NCI-H2081 treated with DMSO at 0.1 percent for 48 hours (cell line): Measurements from ENCODE around the gene VKORC1L1.
"Not testable (repeated sequence)": the region's sequence is repeated elsewhere in the genome, so short reads cannot be mapped to it uniquely, and the experiment has no call there.

Source experiments
- DNase-seq: peaks from one replicate; lab custom pipeline; 2025; lab: John Stamatoyannopoulos, UW

The VKORC1L1 gene

DNA sequence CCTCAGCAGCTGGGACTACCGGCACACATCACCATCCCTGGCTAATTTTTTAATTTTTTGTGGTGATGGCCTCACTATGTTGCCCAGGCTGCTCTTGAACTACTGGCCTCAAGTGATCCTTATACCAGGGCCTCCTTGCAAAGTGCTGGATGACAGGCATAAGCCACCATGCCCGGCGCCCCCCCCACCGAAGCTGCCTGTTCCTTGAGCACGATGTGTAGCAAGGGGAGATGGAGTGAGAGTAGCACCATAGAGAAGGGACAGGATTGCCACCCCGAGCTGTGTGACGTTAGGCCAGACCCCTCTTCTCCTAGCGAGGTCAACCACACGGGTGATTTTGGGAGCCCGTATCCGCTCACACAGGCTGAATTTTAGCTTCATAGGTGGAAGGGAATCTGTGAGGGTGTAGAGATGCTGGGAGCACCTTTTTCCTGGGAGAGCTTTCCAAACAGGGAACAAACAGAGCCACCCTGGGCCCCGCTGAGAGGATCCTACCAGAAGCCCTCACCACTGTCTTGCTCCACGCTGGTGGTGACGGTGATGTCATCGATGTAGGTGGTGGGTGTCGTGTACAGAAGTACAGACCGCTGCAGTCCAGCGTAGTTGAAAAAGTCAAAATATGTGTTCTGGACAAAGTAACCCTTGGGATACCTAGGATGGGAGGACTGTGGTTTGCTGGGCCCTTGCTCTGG lies 106.2 kb downstream of the VKORC1L1 start:
- no peak for DNase-seq

DNA sequence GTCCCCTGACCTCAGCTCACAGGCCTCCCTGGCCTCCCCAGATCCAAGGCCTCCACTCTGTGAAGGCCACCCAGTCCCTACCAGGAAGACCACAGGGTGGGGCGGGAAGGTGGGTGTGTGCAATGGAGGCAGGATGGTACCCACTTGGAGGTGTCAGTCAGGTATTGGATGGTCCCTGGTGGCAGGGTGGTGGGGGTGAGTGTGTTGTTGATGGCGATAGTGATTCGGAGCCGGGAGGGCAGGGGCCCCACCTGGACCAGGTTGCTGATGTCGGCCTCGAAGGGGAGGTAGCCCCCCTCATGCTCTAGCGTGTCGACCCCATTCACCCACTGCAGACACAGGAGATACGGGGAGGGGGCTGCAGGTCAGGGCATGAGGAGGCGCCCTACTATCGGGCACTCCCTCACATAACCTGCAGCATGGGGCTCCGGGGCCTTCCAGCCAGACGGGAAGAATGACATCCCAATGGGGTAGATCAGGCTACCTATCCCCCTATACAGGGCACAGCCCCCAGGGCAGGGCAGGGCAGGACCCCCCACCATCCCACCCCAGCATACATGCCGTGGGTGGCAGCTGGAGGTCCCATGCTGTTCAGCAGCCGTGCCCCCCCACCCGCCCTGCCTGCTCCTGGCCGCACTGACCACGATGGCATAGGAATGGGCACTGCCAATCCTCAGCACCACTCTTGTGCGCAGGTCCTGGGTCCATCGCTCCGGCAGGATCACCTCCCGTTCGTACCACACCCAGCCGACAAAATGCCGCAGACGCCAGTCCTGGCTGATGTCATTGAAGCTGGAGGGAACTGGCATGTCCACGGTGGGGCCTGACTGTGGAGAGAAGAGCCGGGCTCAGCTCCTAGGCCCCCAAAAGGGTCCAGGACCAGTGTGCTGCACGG lies 107.0 kb downstream of the VKORC1L1 start:
- DNase-seq: no peak

DNA sequence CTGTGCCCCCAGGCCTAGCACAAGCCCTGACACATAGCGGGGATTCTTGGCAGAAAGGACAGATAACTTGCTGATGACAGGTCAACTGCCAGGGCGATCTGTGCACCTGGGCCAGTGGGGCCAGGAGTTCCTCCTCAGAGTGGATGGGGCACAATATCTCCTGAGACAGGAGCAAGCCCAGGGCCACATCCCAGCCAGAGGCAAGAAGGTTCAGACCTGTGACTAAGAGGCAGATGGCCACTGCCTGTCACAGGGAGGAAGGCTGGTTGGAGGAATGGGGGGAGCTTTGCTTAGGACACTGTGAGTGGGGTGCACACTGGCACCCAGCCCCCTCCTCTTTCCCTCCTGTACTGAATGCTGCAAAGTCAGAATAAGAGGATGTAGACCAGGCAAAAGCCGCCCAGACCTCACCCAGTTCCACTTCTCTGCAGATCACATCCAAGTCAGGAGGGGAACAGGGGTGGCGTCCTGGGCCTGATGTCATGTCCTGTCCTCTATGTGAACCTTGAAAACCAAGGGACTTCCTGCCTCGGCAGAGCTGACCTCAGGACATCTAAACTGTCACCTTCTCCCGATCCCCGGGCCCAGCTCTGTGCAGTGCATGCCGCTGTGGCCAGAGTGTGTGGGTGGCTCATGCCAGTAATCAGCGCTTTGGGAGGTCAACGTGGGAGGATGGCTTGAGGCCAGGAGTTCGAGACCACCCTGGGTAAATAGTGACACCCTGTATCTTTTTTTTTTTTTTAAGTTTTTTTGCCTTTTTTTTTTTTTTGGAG lies 107.8 kb downstream of the VKORC1L1 start:
- no peak for DNase-seq

DNA sequence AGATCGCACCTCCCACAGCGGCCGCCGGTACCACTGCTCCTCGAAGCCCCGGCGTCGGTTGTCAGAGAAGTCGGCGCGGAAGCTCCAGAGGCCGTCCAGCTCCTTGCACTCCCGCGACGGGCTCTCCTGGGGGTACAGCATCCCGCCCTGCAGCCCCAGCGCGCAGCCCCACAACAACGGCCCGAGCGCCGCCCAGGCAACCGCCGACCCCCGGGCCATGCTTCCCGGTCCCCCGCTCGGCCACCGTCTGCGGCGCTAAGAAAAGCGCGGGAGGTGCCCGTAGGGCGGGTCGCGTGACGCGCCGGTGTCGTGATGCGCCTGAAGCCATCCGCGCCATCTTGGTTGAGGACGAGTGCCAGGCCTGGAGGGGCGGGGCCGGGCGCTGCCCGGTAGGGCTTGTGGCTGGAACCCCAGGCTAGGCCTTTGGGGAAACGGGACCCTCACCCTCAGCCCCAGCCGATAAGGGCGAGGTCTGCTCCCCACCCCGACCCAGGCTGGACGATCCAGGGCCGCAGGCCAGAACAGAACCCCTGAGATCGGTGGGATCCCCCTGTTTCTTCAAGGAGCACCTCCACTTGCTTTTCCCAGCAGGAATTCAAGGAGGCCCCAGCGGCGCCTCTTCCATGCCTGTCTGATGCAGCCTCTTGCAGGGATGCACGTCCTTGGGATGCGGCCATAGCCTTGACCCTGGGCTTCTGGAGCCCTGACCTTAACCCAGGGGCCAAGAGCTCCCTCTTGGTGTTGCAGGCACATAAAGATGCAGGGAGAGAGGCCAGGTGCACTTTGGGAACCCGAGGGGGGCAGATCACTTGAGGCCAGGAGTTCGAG lies 109.3 kb downstream of the VKORC1L1 start, which contains the start of gene GUSB:
Gene GUSB (minus strand): TSS at position 249 of the 828 bp plus-strand sequence. CDS start 30 bp downstream, at position 219.
- peak; percentile 88 for DNase-seq

DNA sequence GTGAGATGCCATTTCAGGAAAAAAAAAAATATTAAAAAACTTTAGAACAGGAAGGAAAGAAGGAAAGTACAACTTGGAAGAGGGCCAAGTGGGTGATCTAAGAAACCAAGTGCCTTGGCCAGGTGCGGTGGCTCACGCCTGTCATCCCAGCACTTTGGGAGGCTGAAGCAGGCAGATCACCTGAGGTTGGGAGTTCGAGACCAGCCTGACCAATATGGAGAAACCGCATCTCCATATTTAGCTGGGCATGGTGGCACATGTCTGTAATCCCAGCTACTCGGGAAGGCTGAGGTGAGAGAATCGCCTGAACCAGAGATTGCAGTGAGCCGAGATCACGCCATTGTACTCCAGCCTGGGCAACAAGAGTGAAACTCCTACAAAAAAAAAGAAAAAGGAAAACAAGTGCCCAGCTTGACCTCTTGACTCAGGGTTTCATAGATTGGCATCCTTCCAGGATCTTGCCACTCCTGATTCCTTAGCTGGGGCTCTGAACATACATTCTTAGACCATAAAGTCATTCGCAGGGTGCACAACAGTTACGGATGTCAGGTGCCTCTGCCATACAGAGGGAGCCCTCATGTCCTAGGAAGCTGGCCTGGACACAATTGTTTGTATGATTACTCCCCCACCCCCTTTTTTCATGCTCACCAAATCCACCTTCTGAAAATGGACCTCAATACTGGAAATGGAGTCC lies 111.2 kb downstream of the VKORC1L1 start:
- no peak for DNase-seq

DNA sequence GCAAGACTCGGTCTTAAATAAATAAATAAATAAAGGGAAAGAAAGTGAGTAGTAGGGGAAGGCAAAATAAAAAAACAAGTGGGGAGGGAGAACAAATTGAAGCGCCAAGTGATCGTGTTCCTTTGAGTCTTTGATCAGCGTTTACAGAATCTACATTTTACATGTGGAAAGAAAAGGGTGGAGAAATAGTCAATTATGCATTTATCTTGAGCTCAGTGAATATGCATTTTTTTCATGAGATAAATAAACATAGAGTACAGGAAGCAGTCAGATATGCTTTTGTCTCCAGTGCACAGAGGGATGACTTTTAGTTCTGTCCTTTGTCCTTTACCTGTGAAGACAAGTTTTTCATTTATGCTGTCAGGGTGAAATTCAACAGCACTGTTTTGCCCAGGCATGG lies 115.2 kb downstream of the VKORC1L1 start:
- no peak for DNase-seq

DNA sequence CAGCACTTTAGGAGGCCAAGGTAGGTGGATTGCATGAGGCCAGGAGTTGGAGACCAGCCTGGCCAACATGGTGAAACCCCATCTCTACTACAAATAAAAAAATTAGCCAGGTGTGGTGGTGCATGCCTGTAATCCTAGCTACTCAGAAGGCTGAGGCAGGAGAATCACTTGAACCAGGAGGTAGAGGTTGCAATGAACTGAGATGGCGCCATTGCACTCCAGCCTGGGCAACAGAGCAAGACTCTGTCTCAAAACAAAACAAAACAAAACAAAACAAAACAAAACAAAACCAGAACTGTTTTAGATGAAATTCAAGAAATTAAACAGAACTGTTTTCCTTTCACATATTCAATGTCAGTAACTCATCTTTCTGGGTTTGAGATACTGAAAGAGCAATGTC lies 115.6 kb downstream of the VKORC1L1 start:
- DNase-seq: not testable (repeated sequence)

DNA sequence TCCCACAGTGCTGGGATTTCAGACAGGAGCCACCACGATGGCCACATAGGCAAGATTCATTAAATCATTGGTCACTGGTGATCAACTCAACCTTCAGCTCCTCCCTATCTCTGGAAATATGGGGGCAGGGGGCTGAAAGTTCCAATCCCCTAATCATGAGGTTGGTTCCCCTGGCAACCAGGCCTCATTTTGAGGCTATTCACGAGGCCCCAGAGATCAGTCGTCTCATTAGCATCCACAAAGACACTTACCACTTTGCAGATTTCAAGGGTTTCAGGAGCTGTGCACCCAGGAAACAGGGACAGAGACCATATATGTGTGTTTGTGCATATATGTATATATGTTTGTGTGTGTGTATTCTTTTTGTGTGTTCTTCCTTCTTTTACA lies 116.8 kb downstream of the VKORC1L1 start:
- no peak for DNase-seq

DNA sequence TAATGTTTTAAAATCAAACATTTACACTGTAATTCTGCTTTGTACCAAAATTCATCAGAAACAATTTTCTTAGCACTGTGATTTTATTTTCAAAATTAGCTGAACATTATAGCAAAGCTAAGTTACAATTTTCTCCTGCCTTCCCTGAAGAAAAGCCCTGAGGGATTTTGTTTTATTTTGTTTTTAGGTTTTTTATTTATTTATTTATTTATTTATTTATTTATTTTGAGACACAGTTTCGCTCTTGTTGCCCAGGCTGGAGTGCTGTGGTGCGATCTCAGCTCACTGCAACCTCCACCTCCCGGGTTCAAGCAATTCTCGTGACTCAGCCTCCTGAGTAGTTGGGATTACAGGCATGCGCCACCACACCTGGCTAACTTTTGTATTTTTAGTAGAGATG lies 119.0 kb downstream of the VKORC1L1 start:
- DNase-seq: not testable (repeated sequence)

DNA sequence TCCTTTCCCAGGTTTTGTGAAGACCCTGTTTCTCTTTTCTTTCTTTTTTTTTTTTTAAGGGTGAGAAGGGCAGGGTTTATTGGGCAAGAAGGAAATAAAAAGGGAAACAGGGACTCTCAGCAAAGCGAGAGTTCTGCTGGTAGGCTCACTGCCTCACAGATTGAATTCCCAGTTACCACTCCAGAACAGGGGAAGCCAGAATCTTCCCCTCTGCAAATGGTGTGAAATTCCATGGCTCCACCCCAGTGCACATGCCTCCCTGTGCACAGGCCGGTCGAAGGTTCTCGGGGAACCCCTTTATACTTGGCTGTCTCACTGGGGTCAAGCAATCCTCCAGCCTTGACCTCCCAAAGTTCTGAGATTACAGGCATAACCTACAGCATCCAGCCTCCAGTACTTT lies 119.7 kb downstream of the VKORC1L1 start:
- DNase-seq: no peak

DNA sequence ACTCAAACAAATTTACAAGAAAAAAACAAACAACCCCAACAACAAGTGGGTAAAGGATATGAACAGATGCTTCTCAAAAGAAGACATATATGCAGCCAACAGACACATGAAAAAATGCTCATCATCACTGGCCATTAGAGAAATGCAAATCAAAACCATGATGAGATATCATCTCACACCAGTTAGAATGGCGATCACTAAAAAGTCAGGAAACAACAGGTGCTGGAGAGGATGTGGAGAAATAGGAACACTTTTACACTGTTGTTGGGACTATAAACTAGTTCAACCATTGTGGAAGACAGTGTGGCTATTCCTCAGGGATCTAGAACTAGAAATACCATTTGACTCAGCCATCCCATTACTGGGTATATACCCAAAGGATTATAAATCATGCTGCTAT lies 122.1 kb downstream of the VKORC1L1 start:
- not testable (repeated sequence) for DNase-seq

DNA sequence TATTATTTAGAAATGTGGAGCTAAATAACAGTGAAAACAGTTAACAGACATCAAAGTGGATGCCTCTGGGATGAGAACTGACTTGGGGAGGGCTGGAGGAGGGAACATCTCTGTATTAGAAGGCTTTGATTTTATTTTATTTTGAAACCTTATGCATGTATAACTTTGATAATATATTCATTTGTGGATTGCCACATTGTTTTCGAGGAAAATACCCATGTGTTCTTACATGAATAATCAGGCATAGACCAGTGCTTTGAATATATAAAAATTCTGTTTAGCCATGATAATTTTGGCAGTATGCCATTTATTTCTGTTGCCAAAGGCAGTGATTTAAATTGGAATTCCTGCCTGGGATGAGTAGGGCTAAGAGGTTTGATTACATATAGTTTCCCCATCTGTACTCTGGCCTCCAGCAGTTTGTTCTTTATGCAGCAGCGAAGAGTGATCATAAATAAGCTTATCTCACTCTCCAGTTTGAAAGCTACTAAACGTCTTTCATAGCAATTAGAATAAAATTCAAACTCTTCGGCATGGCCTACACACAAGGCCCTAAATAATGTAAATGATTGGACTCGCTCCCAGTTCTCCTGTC lies 128.0 kb downstream of the VKORC1L1 start:
- not testable (repeated sequence) for DNase-seq

DNA sequence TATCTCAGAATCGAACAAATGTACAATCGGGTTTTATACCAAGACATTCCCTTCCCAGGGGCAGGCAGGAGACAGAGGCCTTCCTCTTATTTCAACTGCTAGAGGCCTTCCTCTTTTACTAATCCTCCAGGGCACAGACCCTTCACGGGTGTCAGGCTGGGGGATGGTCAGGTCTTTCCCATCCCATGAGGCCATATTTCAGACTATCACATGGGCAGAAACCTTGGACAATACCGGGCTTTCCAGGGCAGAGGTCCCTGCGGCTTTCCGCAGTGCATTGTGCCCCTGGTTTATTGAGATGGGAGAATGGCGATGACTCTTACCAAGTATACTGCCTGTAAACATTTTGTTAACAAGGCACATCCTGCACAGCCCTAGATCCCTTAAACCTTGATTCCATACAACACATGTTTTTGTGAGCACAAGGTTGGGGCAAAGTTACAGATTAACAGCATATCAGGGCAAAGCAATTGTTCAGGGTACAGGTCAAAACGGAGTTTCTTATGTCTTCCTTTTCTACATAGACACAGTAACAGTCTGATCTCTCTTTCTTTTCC lies 132.3 kb downstream of the VKORC1L1 start:
- not testable (repeated sequence) for DNase-seq

DNA sequence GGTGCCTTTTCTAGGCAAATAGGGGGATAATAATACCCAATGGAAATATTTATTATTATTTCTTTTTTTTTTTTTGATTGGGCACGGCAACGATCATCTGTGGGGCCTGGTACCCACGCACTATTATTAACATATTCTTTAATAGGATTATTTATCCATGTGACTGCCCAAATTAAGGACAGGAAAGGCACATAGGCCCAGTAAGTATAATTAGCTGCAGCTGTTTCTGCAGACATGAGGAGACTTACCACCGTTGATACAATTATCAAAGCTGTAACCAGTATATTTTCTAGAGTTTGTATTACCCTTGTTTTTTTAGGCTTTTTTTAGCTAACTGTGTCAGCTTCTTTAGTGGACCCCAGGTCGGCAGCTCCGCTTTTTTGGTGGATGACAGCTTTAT lies 134.4 kb downstream of the VKORC1L1 start:
- DNase-seq: no peak
